GM18507 (cell line): ENCODE results near the gene ST7L.
"Not testable (repeated sequence)": the region's sequence is repeated elsewhere in the genome, so short reads cannot be mapped to it uniquely, and the experiment has no call there.

Experiments used
- DNase-seq: peaks from one replicate; pipeline ENCODE4 v3.0.0; 2011; ENCODE audit warnings: low read depth; ENCODE audit not compliant: insufficient read length; ENCODE audit errors: extremely low spot score
- FAIRE-seq: peaks from 2 replicates; lab custom pipeline; 2011; peaks lifted over from hg19 to GRCh38; lab: Jason Lieb, UNC

Gene ST7L

GRCh38 chr1:112618721-112619517 is at the start of gene ST7L:
Gene ST7L, minus strand, starts transcription at chr1:112619141. Its CDS starts 28 bp downstream, at chr1:112619113.
- DNase-seq (no peak), FAIRE-seq (peak; percentile 41)

GRCh38 chr1:112666946-112667345 is 48.0 kb upstream of the ST7L start:
- DNase-seq (no peak), FAIRE-seq (no peak)

GRCh38 chr1:112665857-112666256 is 46.9 kb upstream of the ST7L start:
- FAIRE-seq (no peak), DNase-seq (no peak)

GRCh38 chr1:112651205-112651604 is 32.3 kb upstream of the ST7L start:
- no peak for FAIRE-seq

GRCh38 chr1:112646225-112646624 is 27.3 kb upstream of the ST7L start:
- DNase-seq: no peak
- no peak for FAIRE-seq

More at GRCh38 chr1:112651205-112651604, 32.3 kb upstream of the ST7L start:
- no peak for DNase-seq

GRCh38 chr1:112643080-112643479 is 24.1 kb upstream of the ST7L start:
- FAIRE-seq: no peak

GRCh38 chr1:112640437-112640836 is 21.5 kb upstream of the ST7L start:
- DNase-seq, FAIRE-seq: not testable (repeated sequence)

More at GRCh38 chr1:112643080-112643479, 24.1 kb upstream of the ST7L start:
- no peak for DNase-seq

- FAIRE-seq (no peak), DNase-seq (no peak)
Measured at GRCh38 chr1:112638110-112638428, 19.1 kb upstream of the ST7L start.

GRCh38 chr1:112637254-112638109 is 18.5 kb upstream of the ST7L start:
- DNase-seq: no peak
- FAIRE-seq: no peak

- DNase-seq (no peak), FAIRE-seq (peak; percentile 72)
Measured at GRCh38 chr1:112636597-112637253, 17.8 kb upstream of the ST7L start.

- no peak for DNase-seq
- FAIRE-seq: peak; percentile 59
Measured at GRCh38 chr1:112636056-112636455, 17.1 kb upstream of the ST7L start.

GRCh38 chr1:112634367-112634766 is 15.4 kb upstream of the ST7L start:
- FAIRE-seq (no peak), DNase-seq (no peak)

- DNase-seq: no peak
- no peak for FAIRE-seq
Measured at GRCh38 chr1:112633628-112634027, 14.7 kb upstream of the ST7L start.

GRCh38 chr1:112629256-112629655 is 10.3 kb upstream of the ST7L start:
- no peak for FAIRE-seq

GRCh38 chr1:112628516-112628915 is 9.6 kb upstream of the ST7L start:
- FAIRE-seq: no peak
- no peak for DNase-seq

More at GRCh38 chr1:112629256-112629655, 10.3 kb upstream of the ST7L start:
- DNase-seq: no peak

GRCh38 chr1:112626887-112627286 is 7.9 kb upstream of the ST7L start:
- FAIRE-seq (no peak), DNase-seq (no peak)

- DNase-seq (no peak), FAIRE-seq (no peak)
Measured at GRCh38 chr1:112626193-112626592, 7.3 kb upstream of the ST7L start.

- DNase-seq: no peak
- FAIRE-seq: no peak
Measured at GRCh38 chr1:112625696-112626095, 6.8 kb upstream of the ST7L start.

GRCh38 chr1:112624493-112624892 is 5.6 kb upstream of the ST7L start:
- not testable (repeated sequence) for FAIRE-seq, DNase-seq

GRCh38 chr1:112620377-112620695 is 1.4 kb upstream of the ST7L start:
- no peak for FAIRE-seq

More at GRCh38 chr1:112620377-112620695, 1.4 kb upstream of the ST7L start:
- no peak for DNase-seq
